ENCODE data around the gene EGR4.

EGR4 gene

GRCh38 chr2:73246850-73247249 is 46.5 kb downstream of the EGR4 start:
- no peak overlapping the region for H3K4me3 ChIP-seq (ENCODE audit: insufficient read length, low read depth)
- no peak overlapping the region for H3K9ac ChIP-seq (ENCODE audit: insufficient read length, low read depth)
- no peak for DNase-seq (ENCODE audit: low read depth, low spot score)
- H3K36me3 ChIP-seq (ENCODE audit: insufficient read depth, insufficient read length, low read length), result peaks cover 92% of the 10 kb centered on the region
- peaks cover 5% of the 10 kb centered on the region for H3K4me1 ChIP-seq (ENCODE audit: insufficient read depth, insufficient read length)
- H3K27me3 ChIP-seq (ENCODE audit: insufficient read depth, insufficient read length), result no peaks in the 10 kb centered on the region
- no peaks in the 10 kb centered on the region for H3K9me3 ChIP-seq (ENCODE audit: insufficient read depth, low read length)
- TF ChIP-seq YY1 (IDR thresholded peaks at IDR 0.05; ENCODE audit: insufficient read depth, insufficient read length) (no peak), ZNF274 (IDR thresholded peaks at IDR 0.05; ENCODE audit: low read depth, low read length) (no peak), SUZ12 (IDR thresholded peaks at IDR 0.05; ENCODE audit: extremely low read depth, insufficient read depth, insufficient read length) (no peak)

GRCh38 chr2:73244580-73244979 is 48.8 kb downstream of the EGR4 start:
- no peak overlapping the region for H3K4me3 ChIP-seq (ENCODE audit: insufficient read length, low read depth)
- H3K9me3 ChIP-seq (ENCODE audit: insufficient read depth, low read length), result no peaks in the 10 kb centered on the region
- no peaks in the 10 kb centered on the region for H3K27me3 ChIP-seq (ENCODE audit: insufficient read depth, insufficient read length)
- TF ChIP-seq SUZ12 (IDR thresholded peaks at IDR 0.05; ENCODE audit: extremely low read depth, insufficient read depth, insufficient read length) (no peak), YY1 (IDR thresholded peaks at IDR 0.05; ENCODE audit: insufficient read depth, insufficient read length) (no peak), ZNF274 (IDR thresholded peaks at IDR 0.05; ENCODE audit: low read depth, low read length) (no peak)
- no peak for DNase-seq (ENCODE audit: low read depth, low spot score)
- H3K4me1 ChIP-seq (ENCODE audit: insufficient read depth, insufficient read length), result peaks cover 5% of the 10 kb centered on the region
- peaks cover 91% of the 10 kb centered on the region for H3K36me3 ChIP-seq (ENCODE audit: insufficient read depth, insufficient read length, low read length)
- no peak overlapping the region for H3K9ac ChIP-seq (ENCODE audit: insufficient read length, low read depth)

GRCh38 chr2:73243884-73244570 is 49.3 kb downstream of the EGR4 start:
- H3K4me3 ChIP-seq (ENCODE audit: insufficient read length, low read depth), result no peak overlapping the region
- no peak for TF ChIP-seq YY1 (IDR thresholded peaks at IDR 0.05; ENCODE audit: insufficient read depth, insufficient read length)
- no peaks in the 10 kb centered on the region for H3K27me3 ChIP-seq (ENCODE audit: insufficient read depth, insufficient read length)

More at GRCh38 chr2:73243884-73244570, 49.3 kb downstream of the EGR4 start:
- Histone ChIP-seq H3K9me3 (ENCODE audit: insufficient read depth, low read length) (no peaks in the 10 kb centered on the region), H3K9ac (ENCODE audit: insufficient read length, low read depth) (no peak overlapping the region), H3K4me1 (ENCODE audit: insufficient read depth, insufficient read length) (peaks cover 6% of the 10 kb centered on the region), H3K36me3 (ENCODE audit: insufficient read depth, insufficient read length, low read length) (peaks cover 91% of the 10 kb centered on the region)
- DNase-seq (ENCODE audit: low read depth, low spot score), result no peak

Measured in NT2/D1 (cell line).